ENCODE results near the gene GRIA1.
A peak's percentile ranks its signal among the peaks of the same experiment; 100 is the strongest.
"Not testable (repeated sequence)": the region's sequence is repeated elsewhere in the genome, so short reads cannot be mapped to it uniquely, and the experiment has no call there.

Gene GRIA1

DNA sequence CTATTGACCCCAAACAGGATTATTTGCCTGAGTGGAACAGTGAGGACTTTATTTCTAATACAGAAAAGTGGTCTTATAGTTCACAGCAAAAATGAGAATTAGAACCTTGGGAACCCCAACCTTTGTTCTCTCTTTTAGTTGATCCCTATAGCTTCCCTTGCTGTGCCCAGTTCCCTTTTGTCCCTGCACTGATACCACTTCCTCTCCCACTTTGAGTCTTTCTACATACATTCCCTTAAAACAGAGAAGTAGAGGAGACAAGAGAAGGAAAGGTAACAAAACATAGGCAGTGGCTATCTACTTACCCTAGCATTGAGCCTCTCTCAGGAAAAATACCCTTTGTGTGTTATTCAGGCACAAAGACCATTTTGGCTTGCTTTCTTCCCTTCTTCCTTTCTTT is 301.8 kb downstream of the GRIA1 start:
- no peak for DNase-seq

DNA sequence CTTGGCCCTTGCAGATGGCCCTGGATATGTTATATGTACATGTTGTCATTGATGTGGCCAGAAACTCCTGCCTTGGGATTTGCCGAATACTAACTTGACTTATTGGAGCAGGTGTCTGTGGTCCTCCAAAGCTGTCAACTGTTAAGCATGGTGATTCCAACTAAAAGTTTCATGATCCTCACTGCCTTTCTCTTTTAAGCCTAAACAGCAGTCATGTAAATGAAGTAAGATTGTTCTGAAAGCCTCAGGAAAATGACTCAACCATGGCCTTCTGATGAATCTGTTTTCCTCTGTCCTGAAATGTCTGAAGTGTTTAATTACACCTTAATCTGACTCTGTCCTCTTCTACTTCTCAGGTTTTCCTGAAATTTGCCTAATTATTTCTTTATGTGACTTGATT is 303.2 kb downstream of the GRIA1 start:
- DNase-seq: no peak

DNA sequence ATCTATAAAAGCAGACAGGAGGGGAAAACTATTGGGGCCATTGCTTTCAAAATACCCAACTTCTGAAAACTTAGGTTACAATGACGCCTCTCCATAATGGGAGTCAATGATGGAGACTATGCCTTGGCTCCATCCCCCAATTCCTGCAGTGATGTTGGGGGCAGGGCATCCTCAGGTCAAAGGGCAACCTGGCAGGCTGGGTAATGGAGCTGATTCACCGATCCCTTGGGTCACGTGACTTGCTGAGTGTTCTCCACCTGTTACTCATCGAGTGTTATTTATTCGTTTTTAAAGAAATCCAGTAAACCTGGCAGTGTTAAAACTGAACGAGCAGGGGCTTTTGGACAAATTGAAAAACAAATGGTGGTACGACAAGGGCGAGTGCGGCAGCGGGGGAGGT is 303.9 kb downstream of the GRIA1 start:
- DNase-seq: no peak

DNA sequence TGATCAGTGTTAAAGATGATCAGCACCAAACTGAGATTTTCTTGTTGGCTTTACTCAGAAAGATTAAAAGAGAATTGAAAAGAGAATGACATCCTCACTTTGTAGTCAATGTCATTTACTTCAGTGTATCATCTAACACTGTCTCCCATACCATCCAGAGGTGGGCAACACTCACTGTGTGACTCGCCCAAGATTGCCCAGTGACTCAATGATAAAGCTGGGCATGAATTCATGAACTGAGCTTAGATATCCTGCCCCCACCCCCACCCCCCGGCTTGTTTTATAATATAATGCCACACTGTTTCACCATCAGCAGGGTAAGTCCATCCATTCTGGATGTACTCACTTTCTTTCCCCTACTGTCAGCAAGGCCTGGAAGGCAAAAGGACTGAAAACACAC is 306.1 kb downstream of the GRIA1 start:
- DNase-seq: no peak

DNA sequence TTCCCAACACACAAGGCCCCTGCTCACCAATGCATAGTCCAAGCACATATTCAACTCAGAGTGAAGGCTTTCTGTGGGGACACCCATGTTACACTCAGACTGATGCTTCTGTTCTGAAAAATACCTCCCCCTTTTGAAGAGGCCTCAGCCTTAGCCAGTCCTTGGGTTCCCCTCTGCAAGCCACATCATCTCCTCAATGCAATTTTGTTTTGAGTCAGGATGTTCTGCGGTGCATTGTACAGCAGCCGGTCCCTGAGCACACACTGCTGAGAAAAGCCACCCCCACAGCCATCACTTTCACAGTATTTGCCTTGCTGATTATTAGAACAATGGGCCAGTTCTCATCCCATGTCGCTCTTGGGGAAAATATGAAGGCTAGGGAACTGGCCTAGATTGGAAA is 307.0 kb downstream of the GRIA1 start:
- no peak for DNase-seq

DNA sequence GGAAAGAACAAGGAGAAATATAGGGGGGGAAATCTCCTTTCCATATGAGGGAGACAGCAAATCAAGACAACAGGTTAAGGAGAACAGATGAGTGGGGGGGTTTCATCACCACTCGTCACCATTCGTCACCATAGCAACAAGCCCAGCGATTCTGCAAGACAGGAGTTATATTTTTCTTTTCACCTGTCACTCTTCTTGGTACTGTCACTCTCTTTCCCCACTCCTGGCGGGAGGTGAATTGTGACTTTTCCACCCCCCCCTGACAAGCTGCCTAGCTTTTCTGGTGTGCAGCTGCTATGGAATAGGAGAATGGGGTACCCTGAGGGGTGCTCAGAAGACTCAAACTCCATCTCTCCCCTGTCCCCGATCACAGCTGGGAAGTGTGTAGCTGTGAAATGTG is 308.4 kb downstream of the GRIA1 start:
- DNase-seq: no peak

DNA sequence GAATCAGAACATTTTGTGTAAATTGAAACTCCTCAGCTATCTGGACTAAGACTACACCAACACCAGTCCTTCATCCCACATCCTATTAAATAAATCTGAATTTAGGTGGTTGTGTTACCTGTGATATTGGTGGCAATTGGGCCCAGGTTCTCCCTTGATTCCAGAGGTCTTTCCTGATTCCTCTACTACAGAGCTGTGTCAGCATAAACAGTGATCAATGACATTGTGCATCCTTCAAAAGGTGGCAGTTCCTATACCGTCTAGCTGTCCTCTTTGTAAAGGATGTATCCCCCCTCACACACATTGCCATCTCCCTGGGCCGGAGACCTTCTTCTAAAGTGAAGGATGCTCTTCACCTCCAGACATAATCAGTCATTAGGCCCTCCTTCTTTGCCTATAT is 309.0 kb downstream of the GRIA1 start:
- DNase-seq: no peak

DNA sequence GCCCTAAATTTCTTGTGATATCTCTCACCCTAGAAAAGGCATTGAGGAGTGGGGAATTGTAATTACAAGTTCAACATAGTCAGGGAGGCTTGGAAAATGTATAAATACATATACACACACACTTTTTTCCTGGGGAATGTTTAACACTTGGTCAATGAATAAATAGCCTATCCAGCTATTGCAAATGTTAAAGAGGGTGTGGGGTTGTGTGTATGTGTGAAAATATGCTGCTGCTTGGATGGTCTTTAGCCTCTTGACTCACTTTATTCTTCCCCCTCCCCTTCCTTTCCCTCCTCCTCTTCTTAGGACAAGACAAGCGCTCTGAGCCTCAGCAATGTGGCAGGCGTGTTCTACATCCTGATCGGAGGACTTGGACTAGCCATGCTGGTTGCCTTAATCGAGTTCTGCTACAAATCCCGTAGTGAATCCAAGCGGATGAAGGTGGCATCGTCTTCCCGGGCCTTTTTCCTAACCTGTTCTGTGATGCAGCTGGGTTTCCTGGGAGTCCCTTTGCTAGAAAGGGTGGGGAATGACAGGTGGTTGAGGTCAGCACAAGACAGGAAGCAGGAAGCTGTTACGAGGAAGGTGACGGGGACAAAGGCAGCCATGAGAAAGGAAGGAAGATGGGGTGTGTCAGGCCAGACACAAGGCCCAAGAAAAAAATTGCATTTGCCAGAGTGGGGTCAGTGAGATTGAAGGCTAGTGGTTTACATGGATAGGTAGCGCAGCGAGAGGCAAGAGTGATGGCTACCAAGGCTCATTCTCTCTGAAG is 311.8 kb downstream of the GRIA1 start:
- DNase-seq: no peak

DNA sequence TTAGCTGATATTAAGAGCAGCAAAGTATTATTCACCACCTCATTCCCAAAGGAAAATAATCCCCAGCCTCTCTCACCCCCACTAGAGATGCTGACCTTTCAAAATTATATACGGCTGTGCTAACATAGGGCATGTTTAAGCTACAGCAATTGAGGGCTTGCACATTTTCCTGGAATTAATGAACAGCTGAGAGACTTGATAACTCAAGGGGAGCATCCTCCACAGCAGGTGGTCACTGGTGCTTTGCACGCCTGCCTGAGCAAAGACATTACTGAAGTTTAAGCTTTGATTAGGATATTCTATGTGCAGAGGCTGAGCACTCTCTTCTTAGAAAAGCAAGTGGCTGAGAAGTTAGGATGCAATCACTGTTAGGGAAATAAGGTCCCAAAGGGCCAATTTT is 317.3 kb downstream of the GRIA1 start:
- peak; percentile 74 for DNase-seq

DNA sequence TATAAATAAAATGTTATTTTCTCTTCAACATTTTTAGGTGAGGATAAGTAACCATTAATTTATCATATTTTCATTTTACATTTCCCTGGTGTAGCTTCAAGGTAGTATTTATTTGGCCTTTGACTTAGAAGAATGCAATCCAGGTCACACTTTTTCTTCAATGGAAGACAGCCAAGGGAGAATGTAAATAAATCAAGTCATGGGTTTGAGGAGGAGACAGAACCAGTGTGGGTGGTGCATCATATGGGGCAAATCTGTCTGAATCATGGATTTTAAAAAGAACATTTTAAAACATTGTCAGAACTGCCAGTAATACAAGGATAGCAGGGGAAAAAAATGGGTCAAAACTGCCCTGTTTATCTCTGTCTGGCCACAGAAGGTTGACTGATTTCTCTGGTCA is 318.7 kb downstream of the GRIA1 start:
- DNase-seq: no peak

DNA sequence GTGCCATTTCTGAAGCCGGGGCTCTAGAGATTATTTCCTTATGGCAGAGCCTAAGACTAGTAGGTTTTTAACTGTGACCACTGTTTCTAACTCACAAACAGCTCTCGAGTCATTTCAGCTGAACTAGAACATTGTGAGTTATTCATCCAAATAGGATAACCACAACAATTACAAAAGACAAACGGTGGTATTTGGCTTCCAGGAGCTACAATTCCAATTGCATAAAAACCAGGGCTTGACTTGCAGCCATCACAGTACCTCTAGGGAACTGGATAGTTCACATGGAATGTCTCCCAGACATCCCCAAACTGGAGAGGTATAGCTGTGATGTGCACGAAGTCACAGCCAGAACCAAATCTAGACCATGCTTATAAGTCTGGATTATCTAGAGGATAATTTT is 323.4 kb downstream of the GRIA1 start:
- DNase-seq: no peak

DNA sequence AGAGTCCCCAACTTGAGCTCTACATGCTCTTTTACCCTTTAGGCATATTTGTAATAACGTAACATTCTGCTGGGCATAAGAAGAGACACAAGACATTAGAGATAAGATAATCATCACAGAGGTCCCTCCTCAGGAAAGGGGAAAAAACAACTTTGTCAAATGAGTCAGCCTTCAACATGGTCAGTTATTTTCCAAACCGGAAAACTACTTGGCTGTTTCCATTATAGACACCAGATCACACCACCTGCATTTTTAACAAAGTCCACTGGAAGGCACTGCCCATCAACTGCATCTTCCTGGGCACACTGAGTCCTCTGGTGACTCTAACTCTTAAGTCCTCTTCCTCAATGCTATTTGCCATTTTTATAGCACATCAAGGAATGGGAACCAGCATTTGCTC is 326.4 kb downstream of the GRIA1 start:
- DNase-seq: no peak

DNA sequence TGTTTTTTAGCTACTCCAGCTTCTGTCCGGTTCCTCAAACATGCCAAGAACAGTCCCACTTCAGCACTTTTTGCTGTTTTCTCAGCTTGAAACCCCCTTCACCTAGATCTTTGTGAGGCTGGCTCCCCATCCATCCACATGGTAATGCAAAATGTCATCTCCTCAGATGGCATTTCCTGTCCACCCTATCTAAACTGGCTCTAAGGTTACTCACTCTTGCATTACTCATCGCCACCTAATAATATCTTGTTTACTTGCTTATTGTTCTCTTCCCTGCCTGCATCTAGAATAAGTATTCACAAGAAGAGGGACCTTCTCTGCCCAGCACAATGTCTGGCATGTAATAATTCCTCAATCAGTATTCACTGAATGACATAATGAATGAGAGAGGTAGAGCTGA is 328.2 kb downstream of the GRIA1 start:
- DNase-seq: no peak

DNA sequence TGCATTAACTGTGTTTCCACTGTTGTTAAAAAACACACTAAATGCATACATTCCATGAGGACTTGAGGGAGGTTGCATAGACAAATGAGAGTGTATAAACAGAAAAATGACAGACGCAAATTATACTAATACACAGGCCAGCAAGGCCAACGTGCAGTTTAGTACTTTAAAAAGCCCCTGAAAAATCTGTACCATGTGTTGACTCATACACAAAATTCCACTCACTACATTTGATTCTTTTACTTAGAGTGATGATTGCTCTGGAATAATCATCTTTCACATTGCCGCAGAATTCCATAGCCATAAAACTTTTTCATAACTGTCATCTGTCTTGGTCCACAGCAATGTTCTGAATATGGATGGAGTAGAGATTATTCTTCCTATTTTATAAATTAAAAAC is 332.6 kb downstream of the GRIA1 start:
- DNase-seq: no peak

DNA sequence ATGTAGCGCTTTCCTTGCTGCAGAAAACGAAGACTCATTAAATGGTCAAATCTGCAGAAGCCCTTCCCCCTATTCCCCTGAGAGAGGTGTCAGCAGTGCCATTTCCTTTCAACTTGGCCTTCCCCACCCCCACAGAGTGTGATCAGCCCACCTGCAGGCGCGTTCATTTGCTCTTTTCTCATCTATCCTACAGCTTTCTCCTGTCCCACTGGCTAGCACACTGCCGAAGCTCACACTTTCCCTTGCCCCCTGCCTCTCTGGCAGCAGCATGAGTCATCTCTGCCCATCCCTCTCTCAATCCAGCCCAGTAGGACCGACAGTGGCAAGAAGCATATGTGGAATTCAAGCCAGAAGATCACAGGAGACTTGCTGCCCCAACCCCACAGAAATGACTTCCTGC is 334.4 kb downstream of the GRIA1 start:
- no peak for DNase-seq

DNA sequence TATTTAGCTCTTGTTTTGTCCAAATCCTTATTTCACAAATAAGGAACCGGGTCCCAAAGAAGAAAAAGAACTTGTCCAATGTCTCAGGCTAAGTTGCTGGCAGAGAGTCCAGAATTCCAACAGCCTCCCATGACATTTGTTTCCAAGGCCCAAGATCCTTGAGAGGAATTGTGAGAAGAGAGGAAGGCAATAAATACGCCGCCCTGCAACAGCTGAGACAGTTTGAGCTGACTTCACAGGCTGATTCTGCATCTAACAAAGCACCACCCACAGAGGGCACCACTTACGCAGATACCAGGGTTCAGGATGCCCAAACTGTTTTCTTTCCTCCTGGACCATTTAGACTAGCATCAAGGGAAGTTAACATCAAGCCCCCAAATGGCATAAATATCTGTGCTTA is 336.9 kb downstream of the GRIA1 start:
- no peak for DNase-seq

DNA sequence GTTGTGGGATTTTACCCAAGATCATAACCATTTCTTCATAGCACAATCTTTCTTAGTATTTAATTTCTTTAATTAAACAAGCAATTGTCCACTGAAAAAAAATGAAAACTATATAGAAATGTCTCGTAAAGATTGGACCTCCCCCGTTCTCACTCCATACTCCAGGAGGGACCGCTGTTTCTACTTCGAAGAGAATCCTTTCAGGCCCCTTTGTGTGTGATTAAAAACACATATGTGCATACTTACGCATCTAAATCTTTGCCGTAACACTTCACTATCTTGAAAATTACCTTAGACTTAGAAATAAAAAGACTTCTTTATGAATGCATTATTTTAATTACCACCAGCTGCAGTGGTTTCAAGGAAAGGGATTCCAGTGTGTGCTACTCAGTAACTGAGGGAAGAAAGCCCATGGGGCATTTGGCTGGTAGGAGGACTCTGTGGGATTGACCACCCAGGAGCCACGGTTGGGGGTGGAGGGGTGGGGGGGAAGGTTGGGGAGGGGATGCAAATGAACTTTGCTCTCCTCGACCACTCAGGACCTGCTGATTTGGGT is 339.1 kb downstream of the GRIA1 start:
- no peak for DNase-seq

DNA sequence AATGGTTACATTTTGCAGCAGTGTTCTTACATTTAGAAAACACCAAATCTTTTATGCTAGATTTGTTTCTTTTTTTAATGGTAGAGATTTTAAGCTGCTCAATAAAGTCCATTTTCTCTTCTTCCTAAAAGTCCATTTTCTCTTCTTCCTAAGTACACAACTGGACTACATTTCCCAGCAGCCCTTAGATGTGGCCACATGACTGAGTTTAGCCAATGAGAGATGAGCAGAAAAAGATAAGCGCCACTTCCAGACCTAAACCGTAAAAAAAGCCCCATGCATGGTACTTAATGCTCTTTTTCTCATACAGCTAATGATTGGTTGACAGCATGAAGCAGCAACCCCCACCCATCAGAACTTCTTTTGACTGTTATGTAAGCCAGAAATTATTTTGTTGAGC is 341.5 kb downstream of the GRIA1 start:
- DNase-seq: peak; percentile 40

DNA sequence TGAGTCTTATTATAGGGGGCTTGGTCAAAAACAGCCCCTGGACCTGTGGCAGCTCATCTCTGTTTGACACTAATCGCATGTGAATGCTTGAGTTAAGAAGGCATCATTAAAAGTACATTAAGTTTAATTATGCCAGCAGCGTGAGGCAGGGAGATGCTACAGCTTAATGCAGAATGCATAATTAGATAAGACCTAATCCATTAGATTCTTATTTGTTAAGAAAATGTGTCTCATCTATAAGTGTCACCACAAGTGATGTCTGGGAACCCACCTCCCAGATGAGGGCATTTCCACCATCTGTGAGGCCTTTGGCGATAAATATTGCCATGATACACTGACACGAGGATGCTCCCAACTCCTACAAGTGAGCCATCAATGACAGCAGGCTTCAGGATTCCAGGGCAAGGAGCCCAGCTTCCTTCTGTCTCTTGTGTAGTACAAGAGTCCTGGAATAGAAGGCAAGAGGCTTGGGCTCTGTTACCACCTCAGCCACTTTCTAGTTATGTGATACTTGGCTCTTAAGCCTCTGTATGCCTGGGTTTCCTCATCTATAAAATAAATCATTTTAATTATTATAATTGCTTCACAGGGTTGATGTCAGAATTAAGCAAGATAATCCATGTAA is 345.5 kb downstream of the GRIA1 start:
- DNase-seq: peak; percentile 96

DNA sequence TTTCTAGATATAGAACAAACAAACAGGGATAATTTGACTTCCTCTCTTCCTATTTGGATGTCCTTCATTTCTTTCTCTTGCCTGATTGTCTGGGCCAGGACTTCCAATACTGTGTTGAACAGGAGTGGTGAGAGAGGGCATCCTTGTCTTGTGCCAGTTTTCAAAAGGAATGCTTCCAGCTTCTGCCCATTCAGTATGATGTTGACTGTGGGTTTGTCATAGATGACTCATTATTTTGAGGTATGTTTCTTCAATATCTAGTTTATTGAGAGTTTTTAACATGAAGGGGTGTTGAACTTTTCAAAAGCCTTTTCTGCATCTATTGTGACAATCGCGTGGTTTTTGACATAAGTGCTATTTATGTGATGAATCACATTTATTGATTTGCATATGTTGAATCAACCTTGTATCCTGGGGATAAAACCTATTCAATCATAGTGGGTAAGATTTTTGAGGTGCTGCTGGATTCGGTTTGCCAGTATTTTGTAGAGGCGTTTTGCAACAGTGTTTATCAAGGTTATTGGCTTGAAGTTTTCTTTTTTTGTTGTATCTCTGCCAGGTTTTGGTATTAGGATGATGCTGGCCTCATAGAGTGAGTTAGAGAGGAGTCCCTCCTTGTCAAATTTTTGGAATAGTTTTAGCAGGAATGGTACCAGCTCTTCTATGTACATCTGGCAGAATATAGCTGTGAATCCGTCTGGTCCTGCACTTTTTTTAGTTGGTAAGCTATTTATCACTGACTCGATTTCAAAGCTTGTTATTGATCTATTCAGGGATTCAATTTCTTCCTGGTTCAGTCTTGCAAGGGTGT is 359.0 kb downstream of the GRIA1 start:
- DNase-seq: not testable (repeated sequence)

DNA sequence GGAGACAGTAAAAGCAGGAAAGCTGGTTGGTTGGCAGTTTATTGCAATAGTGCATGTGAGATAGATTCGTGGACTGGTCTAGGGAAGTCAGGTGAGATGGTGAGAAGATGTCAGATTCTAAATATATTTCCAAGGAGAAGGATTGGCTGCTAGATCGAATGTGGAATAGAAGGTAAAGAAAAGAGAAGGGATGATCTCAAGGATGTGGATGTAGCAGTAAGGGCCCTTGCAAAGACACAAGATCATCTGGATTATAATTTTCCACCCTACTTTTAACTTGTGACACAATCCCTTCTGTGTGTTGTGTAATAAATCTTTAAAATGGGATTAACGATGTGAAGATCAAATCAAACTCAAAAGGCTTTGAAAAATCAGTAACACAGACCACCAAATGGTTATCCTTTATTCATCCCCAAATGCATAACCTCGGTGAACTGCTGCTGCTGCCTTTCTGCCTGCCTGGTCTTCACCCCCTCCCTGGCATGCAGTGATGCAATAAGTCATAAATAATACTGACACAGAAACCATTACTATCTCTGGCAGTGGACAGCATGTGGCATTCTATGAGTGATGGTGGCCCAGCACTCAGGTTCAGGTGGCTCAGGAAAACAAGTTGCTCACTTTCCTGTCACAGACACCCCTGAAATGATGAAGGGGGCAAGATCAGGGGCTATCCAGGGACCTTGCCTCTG is 369.9 kb downstream of the GRIA1 start:
- DNase-seq: no peak

DNA sequence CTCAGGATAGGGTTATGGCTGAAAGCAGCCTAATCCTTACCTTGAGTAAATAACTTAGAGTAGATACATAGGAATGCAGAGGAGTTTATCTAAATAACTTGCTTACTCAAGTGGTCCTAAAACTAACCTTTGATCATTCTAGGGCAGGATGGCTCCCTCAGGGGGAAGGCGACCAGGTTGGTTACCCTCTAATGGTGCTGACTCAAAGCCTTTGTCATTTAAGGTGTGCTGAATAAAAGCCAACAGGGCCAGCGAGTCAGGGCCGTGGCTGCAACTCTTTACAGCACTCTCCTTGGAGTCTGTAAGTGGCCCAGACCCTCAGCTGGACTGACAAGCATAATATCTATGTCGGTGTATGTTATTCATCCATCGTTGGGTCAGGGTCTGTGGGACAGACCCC is 372.4 kb downstream of the GRIA1 start:
- DNase-seq: not testable (repeated sequence)

All from NCI-H524 treated with DMSO at 0.1 percent for 48 hours (cell line).